Lung (tissue), 12 donors: ENCODE results near the gene MAGIX. TPM values are rescaled to one million over a fixed set of nuclear protein-coding genes. Genes with fewer than 3 reads are reported as not detected.

Experiments used
- ATAC-seq: fragments of 200-7000 bp; cut with Tn5 transposase; one replicate; pipeline ENCODE4 v1.9.1; 2020; ENCODE audit warnings: moderate number of reproducible peaks; ENCODE audit not compliant: insufficient read depth, low FRiP score
- DNase-seq, 3 donors: peaks; one replicate each; pipeline ENCODE4 v3.0.0-alpha.2; 2013 to 2017
- H3K27ac ChIP-seq, 2 donors: one replicate each; pipeline ENCODE4 v1.5.1; 2013; ENCODE audit warnings: mild to moderate bottlenecking in 2 of 2, moderate library complexity in 2 of 2, control low read depth in 1 of 2, inconsistent platforms in 1 of 2, low read depth in 1 of 2, low read length in 1 of 2
- H3K27me3 ChIP-seq, 3 donors: one replicate each; pipeline ENCODE4 v1.5.1; 2013; ENCODE audit warnings: low read length in 2 of 3; ENCODE audit not compliant: control insufficient read depth in 3 of 3, insufficient read depth in 3 of 3
- H3K36me3 ChIP-seq, 4 donors: one replicate each; pipeline ENCODE4 v1.5.1; 2013; ENCODE audit warnings: low read length in 4 of 4, mild to moderate bottlenecking in 1 of 4, moderate library complexity in 1 of 4; ENCODE audit not compliant: control insufficient read depth in 4 of 4, insufficient read depth in 4 of 4
- H3K4me1 ChIP-seq, 5 donors: one replicate each; pipeline ENCODE4 v1.5.1; 2013; ENCODE audit warnings: low read length in 5 of 5, mild to moderate bottlenecking in 2 of 5, moderate library complexity in 1 of 5; ENCODE audit not compliant: control insufficient read depth in 5 of 5, insufficient read depth in 5 of 5
- H3K4me3 ChIP-seq: one replicate; pipeline ENCODE4 v1.5.1; 2013; ENCODE audit warnings: mild to moderate bottlenecking, control low read depth, moderate library complexity
- H3K9ac ChIP-seq, 2 donors: one replicate each; pipeline ENCODE4 v1.5.1; 2013; ENCODE audit warnings: low read length in 2 of 2, control low read depth in 1 of 2; ENCODE audit not compliant: insufficient read depth in 1 of 2
- H3K9me3 ChIP-seq, 4 donors: one replicate each; pipeline ENCODE4 v1.5.1; 2013; ENCODE audit warnings: low read length in 3 of 4, mild to moderate bottlenecking in 1 of 4, moderate library complexity in 1 of 4; ENCODE audit not compliant: control insufficient read depth in 4 of 4, insufficient read depth in 3 of 4
- WGBS, 2 donors: extraction: QIAGEN DNeasy Blood & Tissue Kit; methylation state at CpG; one replicate each; pipeline ENCODE4 v1.1.7; 2013; 5-methylcytosine and 5-hydroxymethylcytosine counted together
- polyA plus RNA-seq, 2 donors: library from polyadenylated mRNA; stranded (reverse); fragments of 200-250 nt; gene quantifications; one replicate each; pipeline ENCODE4 v1.2.1, GENCODE V29; 2013
- total RNA-seq, 2 donors: library from RNA; depleted of rRNA in 1 of 2; stranded (reverse); fragments of >200 nt in 1 of 2; gene quantifications; one replicate each; pipeline ENCODE4 v1.2.1, GENCODE V29; 2014 to 2021
- TF ChIP-seq, protein P1 (sequence below): IDR thresholded peaks from 2 replicates; pipeline ENCODE4 v1.5.1; 2012; ENCODE audit warnings: mild to moderate bottlenecking; ENCODE audit errors: control extremely low read depth, extremely low read depth
- donor health status: control.
- donor health status: control.
- donor health status: Bipolar disorder and iron deficiency.
- donor health status: healthy.
- donor health status: DM: yes; HTN: yes; CAD: no.

MAGIX gene
- total and polyA plus RNA-seq, 4 donors = 7.3 to 19.0 (median 12.5) TPM

DNA sequence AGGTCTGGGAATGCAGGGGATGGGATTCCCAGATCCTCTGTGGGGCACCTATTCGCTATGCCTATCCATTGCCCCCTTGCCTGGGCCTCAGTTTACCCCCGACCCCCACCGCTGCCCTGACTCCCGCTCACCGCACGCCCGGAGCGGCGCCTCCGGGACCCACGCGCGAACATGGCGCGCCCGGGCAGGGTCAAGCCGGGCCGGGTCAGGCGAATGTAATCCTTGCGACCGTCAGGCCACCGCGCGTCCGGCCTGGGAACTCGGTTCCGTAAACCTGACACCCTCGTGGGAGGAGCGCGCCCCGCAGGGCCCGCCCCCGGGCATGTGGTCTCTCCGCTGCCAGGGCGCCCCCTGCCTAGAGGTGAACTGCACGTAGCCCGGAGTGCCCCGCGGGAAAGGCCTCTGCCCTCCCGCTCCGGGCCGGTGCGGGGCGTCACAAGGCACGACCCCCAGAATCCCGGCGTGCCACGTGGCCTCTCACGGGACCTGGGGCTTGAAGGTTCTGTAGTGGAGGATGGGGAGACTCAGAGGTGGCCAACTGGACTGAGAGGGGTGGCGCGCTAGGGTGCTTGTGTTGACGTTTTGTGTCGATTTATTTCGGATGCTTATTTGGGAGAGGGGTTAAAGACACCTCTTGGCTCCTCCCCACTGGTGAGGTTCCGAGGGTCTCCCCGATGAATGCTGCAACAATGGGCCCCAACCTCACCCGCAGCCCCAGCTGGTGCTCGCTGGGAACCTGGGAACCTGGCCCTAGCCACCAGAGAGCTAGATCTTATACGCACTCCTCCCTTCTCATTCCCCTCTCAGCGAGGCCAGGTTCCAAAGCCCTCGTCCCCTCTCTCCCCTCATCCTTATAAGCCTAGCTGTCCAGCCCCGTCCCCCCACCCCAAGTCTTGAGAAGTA, 23.8 kb downstream of the MAGIX start, which contains the start of gene PRICKLE3:
Gene PRICKLE3 (minus strand): TSS at position 249 of the 903 bp plus-strand sequence. CDS start 76 bp downstream, at position 173.
- WGBS, 2 donors = 30 to 44% methylated on average over 11 to 62 of the region's 62 CpGs
- DNase-seq (peak; percentile 54 to 73 (median 72)), ATAC-seq (peak; percentile 22)
- Histone ChIP-seq H3K9ac (no peak within 1 kb of the TSS), H3K27ac (peak within 1 kb of the TSS; percentile 76 to 90), H3K36me3 (peaks cover 0 to 5% (median 0%) of the 10 kb centered on the region in 4 donors), H3K9me3 (peaks cover 0 to 2% (median 0%) of the 10 kb centered on the region in 4 donors), H3K27me3 (no peaks in the 10 kb centered on the region), H3K4me3 (peak within 1 kb of the TSS; percentile 56), H3K4me1 (peaks cover 0 to 6% (median 0%) of the 10 kb centered on the region in 5 donors)
- TF ChIP-seq, protein P1, sequence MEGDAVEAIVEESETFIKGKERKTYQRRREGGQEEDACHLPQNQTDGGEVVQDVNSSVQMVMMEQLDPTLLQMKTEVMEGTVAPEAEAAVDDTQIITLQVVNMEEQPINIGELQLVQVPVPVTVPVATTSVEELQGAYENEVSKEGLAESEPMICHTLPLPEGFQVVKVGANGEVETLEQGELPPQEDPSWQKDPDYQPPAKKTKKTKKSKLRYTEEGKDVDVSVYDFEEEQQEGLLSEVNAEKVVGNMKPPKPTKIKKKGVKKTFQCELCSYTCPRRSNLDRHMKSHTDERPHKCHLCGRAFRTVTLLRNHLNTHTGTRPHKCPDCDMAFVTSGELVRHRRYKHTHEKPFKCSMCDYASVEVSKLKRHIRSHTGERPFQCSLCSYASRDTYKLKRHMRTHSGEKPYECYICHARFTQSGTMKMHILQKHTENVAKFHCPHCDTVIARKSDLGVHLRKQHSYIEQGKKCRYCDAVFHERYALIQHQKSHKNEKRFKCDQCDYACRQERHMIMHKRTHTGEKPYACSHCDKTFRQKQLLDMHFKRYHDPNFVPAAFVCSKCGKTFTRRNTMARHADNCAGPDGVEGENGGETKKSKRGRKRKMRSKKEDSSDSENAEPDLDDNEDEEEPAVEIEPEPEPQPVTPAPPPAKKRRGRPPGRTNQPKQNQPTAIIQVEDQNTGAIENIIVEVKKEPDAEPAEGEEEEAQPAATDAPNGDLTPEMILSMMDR = peak; percentile 39

DNA sequence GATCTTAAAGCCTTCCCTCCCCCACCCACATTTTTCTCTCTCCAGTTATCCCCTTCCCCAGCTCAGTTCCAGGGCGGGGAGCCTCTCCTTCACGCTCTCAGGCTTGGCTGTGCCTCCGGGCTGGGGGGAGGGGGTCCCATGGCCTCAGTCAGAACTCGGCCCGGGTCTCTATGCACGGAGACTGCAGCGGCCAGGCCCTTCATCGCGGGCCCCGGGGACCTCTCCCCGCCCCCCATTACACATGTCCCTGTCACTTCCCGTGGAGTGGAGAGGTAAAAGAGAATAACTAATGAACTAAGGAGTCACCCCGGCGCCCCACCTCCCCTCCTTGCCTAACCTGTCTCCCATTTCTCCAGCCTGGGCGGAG, 24.5 kb downstream of the MAGIX start:
- Histone ChIP-seq H3K27ac (no peak overlapping the region), H3K9ac (no peak overlapping the region), H3K4me3 (no peak overlapping the region), H3K36me3 (peaks cover 0 to 5% (median 0%) of the 10 kb centered on the region in 4 donors), H3K27me3 (no peaks in the 10 kb centered on the region), H3K4me1 (peaks cover 0 to 6% (median 0%) of the 10 kb centered on the region in 5 donors), H3K9me3 (peaks cover 0 to 2% (median 0%) of the 10 kb centered on the region in 4 donors)
- 69 to 79% methylated on average over 11 to 15 of the region's 15 CpGs for WGBS, 2 donors
- ATAC-seq (no peak), DNase-seq (no peak)
- TF ChIP-seq, protein P1 = no peak

DNA sequence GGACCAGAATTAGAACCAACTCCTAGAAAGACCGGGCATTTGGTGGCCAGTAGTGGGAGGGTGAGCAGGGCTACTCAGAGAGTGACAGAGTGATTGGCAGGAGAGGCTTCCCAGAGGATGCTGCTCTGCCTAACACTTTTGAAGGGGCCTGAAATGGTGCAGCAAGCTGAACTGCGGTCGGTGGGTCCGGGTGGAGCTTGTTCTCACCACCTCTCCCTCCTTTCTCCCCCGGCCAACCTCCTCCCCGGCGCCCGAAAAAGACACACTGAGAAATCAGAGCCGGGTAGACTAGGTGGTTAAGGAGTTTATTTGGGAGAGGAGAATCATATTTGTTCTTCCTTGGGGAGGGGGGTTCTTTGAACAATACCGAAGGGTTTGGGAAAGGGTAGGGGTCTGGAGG, 25.0 kb downstream of the MAGIX start:
- H3K36me3 ChIP-seq = peaks cover 0 to 2% (median 0%) of the 10 kb centered on the region in 4 donors
- no peak for ATAC-seq
- TF ChIP-seq, protein P1 = no peak

More for the DNA sequence above, 25.0 kb downstream of the MAGIX start:
- DNase-seq = no peak
- Histone ChIP-seq H3K27me3 (no peaks in the 10 kb centered on the region), H3K4me3 (no peak overlapping the region), H3K4me1 (peaks cover 0 to 6% (median 0%) of the 10 kb centered on the region in 5 donors), H3K27ac (no peak overlapping the region), H3K9me3 (peaks cover 0 to 2% (median 0%) of the 10 kb centered on the region in 4 donors), H3K9ac (no peak overlapping the region)
- 78 to 92% methylated on average over 10 of the region's 10 CpGs for WGBS, 2 donors
